Measurements from ENCODE around the gene CYP1A1.

DNA sequence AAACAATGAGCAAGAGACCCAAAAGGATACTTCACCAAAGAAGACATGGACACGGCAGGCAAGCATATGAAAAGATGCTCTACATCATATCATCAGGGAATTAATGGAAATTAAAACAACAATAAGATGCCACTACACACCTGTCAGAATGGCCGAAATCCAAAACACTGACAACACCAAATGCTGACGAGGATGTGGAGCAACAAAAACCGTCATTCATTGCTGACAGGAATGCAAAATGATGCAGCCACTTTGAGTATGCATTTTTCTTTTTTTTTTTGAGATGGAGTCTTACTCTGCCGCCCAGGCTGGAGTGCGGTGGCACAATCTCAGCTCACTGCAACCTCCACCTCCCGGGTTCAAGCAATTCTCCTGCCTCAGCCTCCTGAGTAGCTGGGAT is 48.5 kb downstream of the CYP1A1 start:
- TF ChIP-seq CTCF (IDR thresholded peaks at IDR 0.05; ENCODE audit: low read depth, low read length, missing input control) (no peak), JUND (IDR thresholded peaks at IDR 0.05) (no peak)
- TF ChIP-seq, protein P1, sequence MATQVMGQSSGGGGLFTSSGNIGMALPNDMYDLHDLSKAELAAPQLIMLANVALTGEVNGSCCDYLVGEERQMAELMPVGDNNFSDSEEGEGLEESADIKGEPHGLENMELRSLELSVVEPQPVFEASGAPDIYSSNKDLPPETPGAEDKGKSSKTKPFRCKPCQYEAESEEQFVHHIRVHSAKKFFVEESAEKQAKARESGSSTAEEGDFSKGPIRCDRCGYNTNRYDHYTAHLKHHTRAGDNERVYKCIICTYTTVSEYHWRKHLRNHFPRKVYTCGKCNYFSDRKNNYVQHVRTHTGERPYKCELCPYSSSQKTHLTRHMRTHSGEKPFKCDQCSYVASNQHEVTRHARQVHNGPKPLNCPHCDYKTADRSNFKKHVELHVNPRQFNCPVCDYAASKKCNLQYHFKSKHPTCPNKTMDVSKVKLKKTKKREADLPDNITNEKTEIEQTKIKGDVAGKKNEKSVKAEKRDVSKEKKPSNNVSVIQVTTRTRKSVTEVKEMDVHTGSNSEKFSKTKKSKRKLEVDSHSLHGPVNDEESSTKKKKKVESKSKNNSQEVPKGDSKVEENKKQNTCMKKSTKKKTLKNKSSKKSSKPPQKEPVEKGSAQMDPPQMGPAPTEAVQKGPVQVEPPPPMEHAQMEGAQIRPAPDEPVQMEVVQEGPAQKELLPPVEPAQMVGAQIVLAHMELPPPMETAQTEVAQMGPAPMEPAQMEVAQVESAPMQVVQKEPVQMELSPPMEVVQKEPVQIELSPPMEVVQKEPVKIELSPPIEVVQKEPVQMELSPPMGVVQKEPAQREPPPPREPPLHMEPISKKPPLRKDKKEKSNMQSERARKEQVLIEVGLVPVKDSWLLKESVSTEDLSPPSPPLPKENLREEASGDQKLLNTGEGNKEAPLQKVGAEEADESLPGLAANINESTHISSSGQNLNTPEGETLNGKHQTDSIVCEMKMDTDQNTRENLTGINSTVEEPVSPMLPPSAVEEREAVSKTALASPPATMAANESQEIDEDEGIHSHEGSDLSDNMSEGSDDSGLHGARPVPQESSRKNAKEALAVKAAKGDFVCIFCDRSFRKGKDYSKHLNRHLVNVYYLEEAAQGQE (IDR thresholded peaks at IDR 0.05) = no peak
